K562 (cell line): ENCODE measurements around the gene SLC2A13. TPM values are rescaled to one million over a fixed set of nuclear protein-coding genes. Genes with fewer than 3 reads are reported as not detected.

Experiments
- ATAC-seq: fragments of 200-7000 bp; cut with Tn5 transposase; 3 replicates; pipeline ENCODE4 v1.9.1; 2020; ENCODE audit warnings: moderate library complexity
- BruUV-seq: library from RNA; stranded (reverse); fragments of 400-500 nt; replicated peaks from 2 replicates; lab custom pipeline; 2021; lab: Mats Ljungman, UMichigan
- CTCF ChIA-PET: fragments of 300-600 bp; formaldehyde crosslinking; extraction: SDS; loops from one replicate; lab custom pipeline; 2021; ENCODE audit warnings: low intra/inter-chr PET ratio; lab: Yijun Ruan, JAX
- POLR2A ChIA-PET: fragments of 300-600, 350-650 bp; sonication (Branson Sonifier 250); formaldehyde crosslinking; extraction: SDS; loops from one replicate; lab custom pipeline; 2021; ENCODE audit warnings: antibody characterized with exemption, inconsistent platforms; lab: Yijun Ruan, JAX
- DNase-seq, 4 experiments: peaks; one replicate each; pipeline versions ENCODE4 v3.0.0 to v3.0.0-alpha.2; 2011 to 2018; ENCODE audit warnings: low spot score in 3 of 4, mixed read lengths in 3 of 4; ENCODE audit errors: extremely low read depth in 1 of 4
- FAIRE-seq: peaks from 2 replicates; lab custom pipeline; 2011; peaks lifted over from hg19 to GRCh38; lab: Jason Lieb, UNC
- H2AFZ ChIP-seq: 2 replicates; pipeline ENCODE4 v1.6.0; 2011; ENCODE audit warnings: low read depth, low read length, control low read depth, inconsistent platforms
- H3K27ac ChIP-seq: fragments of 200-600 bp; 3 replicates; pipeline ENCODE4 v1.8.0; 2011; ENCODE audit warnings: low read depth, mild to moderate bottlenecking, control low read depth, inconsistent platforms, low read length, moderate library complexity, mixed read lengths; ENCODE audit errors: extremely low read depth
- H3K27me3 ChIP-seq, 2 experiments: fragments of 300-600 bp in 1 of 2; 2 replicates in 1 of 2; 3 replicates in 1 of 2; pipeline versions ENCODE4 v1.6.0 to v1.8.0; 2011; ENCODE audit warnings: inconsistent platforms in 2 of 2, low read length in 2 of 2, mild to moderate bottlenecking in 1 of 2, mixed read lengths in 1 of 2, moderate library complexity in 1 of 2; ENCODE audit not compliant: control insufficient read depth in 2 of 2, insufficient read depth in 2 of 2
- H3K36me3 ChIP-seq: fragments of 300-600 bp; 3 replicates; pipeline ENCODE4 v1.8.0; 2011; ENCODE audit warnings: mild to moderate bottlenecking, low read length, inconsistent platforms; ENCODE audit not compliant: control insufficient read depth, insufficient read depth
- H3K4me1 ChIP-seq, 2 experiments: fragments of 200-600 bp in 1 of 2; replicated peaks in 1 of 2; 2 replicates in 1 of 2; 3 replicates in 1 of 2; pipeline versions ENCODE4 v1.5.1 to v1.8.0; 2011; ENCODE audit warnings: inconsistent platforms in 2 of 2, low read length in 2 of 2, mild to moderate bottlenecking in 1 of 2, mixed read lengths in 1 of 2, moderate library complexity in 1 of 2; ENCODE audit not compliant: control insufficient read depth in 2 of 2, insufficient read depth in 2 of 2
- H3K4me2 ChIP-seq: 2 replicates; pipeline ENCODE4 v1.6.1; 2011; ENCODE audit warnings: low read length, control low read depth, inconsistent platforms, mixed read lengths; ENCODE audit not compliant: insufficient read depth
- H3K4me3 ChIP-seq: fragments of 200-600 bp; sonication (generic), shearing (Covaris generic); 2 replicates; pipeline ENCODE4 v1.5.1; 2016; ENCODE audit warnings: control low read depth, inconsistent platforms
- H3K79me2 ChIP-seq: fragments of 200-600 bp; 3 replicates; pipeline ENCODE4 v1.8.0; 2011; ENCODE audit warnings: low read length, inconsistent platforms; ENCODE audit not compliant: control insufficient read depth, insufficient read depth
- H3K9ac ChIP-seq, 2 experiments: 2 replicates each; pipeline versions ENCODE4 v1.6.0 to v1.6.1; 2011; ENCODE audit warnings: low read depth in 2 of 2, low read length in 2 of 2, control low read depth in 1 of 2, inconsistent platforms in 1 of 2, mild to moderate bottlenecking in 1 of 2, mixed read lengths in 1 of 2; ENCODE audit not compliant: insufficient read depth in 1 of 2
- H3K9me1 ChIP-seq: one replicate; pipeline ENCODE4 v1.6.0; 2011; ENCODE audit warnings: inconsistent platforms, mild to moderate bottlenecking, low read length, moderate library complexity; ENCODE audit not compliant: control insufficient read depth, insufficient read depth
- H3K9me3 ChIP-seq: replicated peaks from 2 replicates; pipeline ENCODE4 v1.5.1; 2011; ENCODE audit warnings: low read depth, low read length, inconsistent platforms; ENCODE audit not compliant: control insufficient read depth, insufficient read depth
- H4K20me1 ChIP-seq: replicated peaks from 2 replicates; pipeline ENCODE4 v1.6.1; 2011; ENCODE audit warnings: low read length, inconsistent platforms, mixed read lengths; ENCODE audit not compliant: control insufficient read depth, insufficient read depth
- CHCHD3 ChIP-seq: fragments of 250-450 bp; sonication (Bioruptor Pico); IDR thresholded peaks from 2 replicates; pipeline ENCODE4 v2.1.2; 2022; ENCODE audit warnings: mild to moderate bottlenecking
- REST ChIP-seq, 2 experiments: fragments of 450-650 bp; formaldehyde crosslinking in 1 of 2; IDR thresholded peaks; 2 replicates each; pipeline versions ENCODE4 v1.4.0 to v1.6.1; 2014 to 2020; ENCODE audit warnings: mild to moderate bottlenecking in 2 of 2, borderline replicate concordance in 1 of 2, low read depth in 1 of 2
- SNIP1 ChIP-seq: fragments of 450-650 bp; IDR thresholded peaks from 2 replicates; pipeline ENCODE4 v1.7.1; 2017; ENCODE audit warnings: low read depth, mild to moderate bottlenecking
- SRF ChIP-seq, 2 experiments: fragments of 250-450, 450-650 bp in 1 of 2; sonication (Bioruptor Pico) in 1 of 2; sonication (generic) in 1 of 2; formaldehyde crosslinking; IDR thresholded peaks; 2 replicates each; pipeline versions ENCODE4 v1.5.0 to v1.5.1; 2020 to 2022; ENCODE audit warnings: mild to moderate bottlenecking in 1 of 2, missing genetic modification reagents in 1 of 2
- TSC22D4 ChIP-seq: fragments of 450-650 bp; IDR thresholded peaks from 2 replicates; pipeline ENCODE4 v1.6.1; 2016; ENCODE audit warnings: missing genetic modification characterization, missing biosample characterization, control low read depth
- ZBTB7A ChIP-seq: IDR thresholded peaks from 2 replicates; pipeline ENCODE4 v1.6.1; 2011; ENCODE audit warnings: low read depth, mild to moderate bottlenecking, low read length, moderate library complexity, borderline replicate concordance; ENCODE audit not compliant: control insufficient read depth
- ZNF124 ChIP-seq: sonication (generic); formaldehyde crosslinking; IDR thresholded peaks from 2 replicates; pipeline ENCODE4 v1.8.1; 2022; ENCODE audit warnings: missing genetic modification reagents
- ZNF232 ChIP-seq: sonication (generic); formaldehyde crosslinking; IDR thresholded peaks from 2 replicates; pipeline ENCODE4 v1.8.0; 2022; ENCODE audit warnings: mild to moderate bottlenecking, missing genetic modification reagents
- ZNF518B ChIP-seq: fragments of 250-450 bp; sonication (Bioruptor Pico); IDR thresholded peaks from 2 replicates; pipeline ENCODE4 v1.5.0; 2021; ENCODE audit warnings: mild to moderate bottlenecking, moderate library complexity
- ZNF764 ChIP-seq: fragments of 250-450 bp; sonication (Bioruptor Pico); IDR thresholded peaks from 2 replicates; pipeline ENCODE4 v1.4.0; 2020; ENCODE audit warnings: low read depth, mild to moderate bottlenecking, moderate library complexity
- WGBS: fragments of 100-300 bp; shearing (Covaris generic); methylation state at CpG from one replicate; pipeline ENCODE4 v1.1.6; 2016; ENCODE audit warnings: low coverage, mixed read lengths; ENCODE audit not compliant: insufficient coverage; ENCODE audit errors: missing lambda C conversion rate; 5-methylcytosine and 5-hydroxymethylcytosine counted together
- in situ Hi-C: fragments of 300-500 bp; cut with MboI; formaldehyde crosslinking; loops from 4 replicates; pipeline ENCODE4 v1.15.0; 2018; ENCODE audit warnings: inconsistent platforms, mixed read lengths
- intact Hi-C: fragments of 100-400 bp; cut with micrococcal nuclease; formaldehyde crosslinking; loops from 2 replicates; pipeline ENCODE4 v1.14.2; 2022
- polyA plus RNA-seq, 8 experiments: library from polyadenylated mRNA; depleted of rRNA in 4 of 8; stranded (reverse) in 5 of 8; unstranded in 3 of 8; fragments of >200 nt; fragmentation: Nextera tagmentation in 2 of 8; fragmentation: Illumina TruSeq in 1 of 8; extraction: Ambion mirVana in 2 of 8; extraction: Trizol in 1 of 8; gene quantifications; 2 replicates each; pipeline versions ENCODE4 v1.2.1 to v1.2.3, GENCODE V29; 2011 to 2014; ENCODE audit warnings: inconsistent platforms in 1 of 8, missing spikeins in 1 of 8
- total RNA-seq, 7 experiments: library from RNA; depleted of rRNA in 6 of 7; stranded (reverse); fragments of >200 nt in 6 of 7; fragmentation: Illumina TruSeq in 2 of 7; extraction: Trizol in 2 of 7; gene quantifications; 2 replicates each; pipeline versions ENCODE4 v1.2.1 to v1.2.3, GENCODE V29; 2011 to 2021; ENCODE audit warnings: low replicate concordance in 1 of 7

The SLC2A13 gene
- total and polyA plus RNA-seq, 9 of the 15 experiments (the other 6 are each of a cell fraction or from before 2014, with no cell fraction given) = 1.7 to 12.4 (median 9.0) TPM

- no peaks in the 10 kb centered on the region; a peak in 1 of 5 replicates for H3K4me1 ChIP-seq
- no peak overlapping the region for H3K4me2 ChIP-seq
- no peaks in the 10 kb centered on the region for H4K20me1 ChIP-seq
- FAIRE-seq (no peak), DNase-seq (no peak), ATAC-seq (no peak)
- no peaks in the 10 kb centered on the region for H3K9me3 ChIP-seq
- ChIA-PET POLR2A (interaction anchor here (0.7 to 2.3 kb wide), 2 partner anchors 11 to 147 kb away, joined by 3 to 6 read pairs; no protein-coding TSS in a partner anchor), CTCF (no interaction called here)
- no peak overlapping the region for H2AFZ ChIP-seq
- no peak overlapping the region for H3K27ac ChIP-seq
- in situ Hi-C loops = no loop called here
- WGBS = 45% methylated on average over 3 of the region's 3 CpGs
- no peaks in the 10 kb centered on the region for H3K79me2 ChIP-seq
- TF ChIP-seq ZNF232 (no peak), TSC22D4 (no peak), SRF (CRISPR knock-in tag; IDR thresholded peaks at IDR 0.05) (no peak), ZBTB7A (no peak), CHCHD3 (CRISPR knock-in tag) (no peak), ZNF518B (CRISPR knock-in tag) (no peak), SNIP1 (no peak), REST (IDR thresholded peaks at IDR 0.05; ENCODE audit: borderline replicate concordance) (no peak), REST (CRISPR knock-in tag; IDR thresholded peaks at IDR 0.05; ENCODE audit: low read depth) (no peak), ZNF764 (CRISPR knock-in tag) (no peak), ZNF124 (CRISPR knock-in tag) (no peak)
- intact Hi-C loops = no loop called here
- H3K27me3 ChIP-seq = no peaks in the 10 kb centered on the region
- BruUV-seq = no TSS peak
- no peak overlapping the region for H3K4me3 ChIP-seq
- H3K9me1 ChIP-seq = no peaks in the 10 kb centered on the region
- H3K9ac ChIP-seq = no peak overlapping the region
- no peaks in the 10 kb centered on the region for H3K36me3 ChIP-seq
These were observed 50.7 kb downstream of the SLC2A13 start for GRCh38 chr12:40055228-40055579.
